Measurements from ENCODE around the gene NR2F6. TPM values are rescaled to one million over a fixed set of nuclear protein-coding genes. Genes with fewer than 3 reads are reported as not detected.
A peak's percentile ranks its signal among the peaks of the same experiment; 100 is the strongest.

NR2F6 gene
- total and polyA plus RNA-seq, 2 of the 4 experiments (the other 2 are of a cell fraction) = 8.4 to 20.5 TPM

DNA sequence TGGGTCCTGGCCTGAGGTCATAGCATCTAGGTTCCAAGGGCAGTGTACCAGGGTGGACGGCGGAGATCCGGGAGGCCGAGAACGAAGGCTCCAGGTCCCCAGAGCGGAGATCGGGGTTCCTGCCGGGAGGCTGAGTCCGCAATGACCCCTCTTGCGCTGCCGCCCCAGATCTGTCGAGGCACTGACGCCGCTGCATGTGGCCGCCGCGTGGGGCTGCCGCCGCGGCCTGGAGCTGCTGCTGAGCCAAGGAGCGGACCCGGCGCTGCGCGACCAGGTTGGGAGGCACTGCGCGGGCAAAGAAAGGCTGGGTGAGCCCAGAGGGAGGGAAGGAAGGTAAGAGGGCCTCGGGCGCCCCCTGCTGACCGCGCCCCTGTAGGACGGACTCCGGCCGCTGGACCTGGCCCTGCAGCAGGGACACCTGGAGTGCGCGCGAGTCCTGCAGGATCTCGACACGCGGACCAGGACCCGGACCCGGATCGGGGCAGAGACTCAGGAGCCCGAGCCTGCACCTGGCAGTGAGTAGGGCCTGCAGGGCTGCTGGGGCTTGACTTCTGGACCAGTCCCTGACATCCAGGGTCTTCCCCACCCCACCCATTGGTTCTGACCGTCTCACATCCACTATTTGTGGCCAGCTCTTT lies 36.9 kb upstream of the NR2F6 start:
- 6% methylated on average over 30 of the region's 45 CpGs; no CpG with 5 or more reads in 1 of the 2 experiments for WGBS, 2 experiments (ENCODE audit: extremely low coverage in 2 of 2, insufficient read length in 1 of 2)
- no peak overlapping the region for H2BK120ac ChIP-seq (ENCODE audit: low read depth, low read length)
- TF ChIP-seq POLR2A (IDR thresholded peaks at IDR 0.05; ENCODE audit: low read depth, low read length) = no peak
- TF ChIP-seq, protein P1, sequence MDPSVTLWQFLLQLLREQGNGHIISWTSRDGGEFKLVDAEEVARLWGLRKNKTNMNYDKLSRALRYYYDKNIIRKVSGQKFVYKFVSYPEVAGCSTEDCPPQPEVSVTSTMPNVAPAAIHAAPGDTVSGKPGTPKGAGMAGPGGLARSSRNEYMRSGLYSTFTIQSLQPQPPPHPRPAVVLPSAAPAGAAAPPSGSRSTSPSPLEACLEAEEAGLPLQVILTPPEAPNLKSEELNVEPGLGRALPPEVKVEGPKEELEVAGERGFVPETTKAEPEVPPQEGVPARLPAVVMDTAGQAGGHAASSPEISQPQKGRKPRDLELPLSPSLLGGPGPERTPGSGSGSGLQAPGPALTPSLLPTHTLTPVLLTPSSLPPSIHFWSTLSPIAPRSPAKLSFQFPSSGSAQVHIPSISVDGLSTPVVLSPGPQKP (IDR thresholded peaks at IDR 0.05; ENCODE audit: borderline replicate concordance, low read depth, low read length) = no peak
- TF ChIP-seq MAFK (IDR thresholded peaks at IDR 0.05; ENCODE audit: low read depth, low read length) = no peak
- TF ChIP-seq, protein P2, sequence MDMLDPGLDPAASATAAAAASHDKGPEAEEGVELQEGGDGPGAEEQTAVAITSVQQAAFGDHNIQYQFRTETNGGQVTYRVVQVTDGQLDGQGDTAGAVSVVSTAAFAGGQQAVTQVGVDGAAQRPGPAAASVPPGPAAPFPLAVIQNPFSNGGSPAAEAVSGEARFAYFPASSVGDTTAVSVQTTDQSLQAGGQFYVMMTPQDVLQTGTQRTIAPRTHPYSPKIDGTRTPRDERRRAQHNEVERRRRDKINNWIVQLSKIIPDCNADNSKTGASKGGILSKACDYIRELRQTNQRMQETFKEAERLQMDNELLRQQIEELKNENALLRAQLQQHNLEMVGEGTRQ (IDR thresholded peaks at IDR 0.05; ENCODE audit: low read depth, low read length) = no peak
- TF ChIP-seq, protein P3, sequence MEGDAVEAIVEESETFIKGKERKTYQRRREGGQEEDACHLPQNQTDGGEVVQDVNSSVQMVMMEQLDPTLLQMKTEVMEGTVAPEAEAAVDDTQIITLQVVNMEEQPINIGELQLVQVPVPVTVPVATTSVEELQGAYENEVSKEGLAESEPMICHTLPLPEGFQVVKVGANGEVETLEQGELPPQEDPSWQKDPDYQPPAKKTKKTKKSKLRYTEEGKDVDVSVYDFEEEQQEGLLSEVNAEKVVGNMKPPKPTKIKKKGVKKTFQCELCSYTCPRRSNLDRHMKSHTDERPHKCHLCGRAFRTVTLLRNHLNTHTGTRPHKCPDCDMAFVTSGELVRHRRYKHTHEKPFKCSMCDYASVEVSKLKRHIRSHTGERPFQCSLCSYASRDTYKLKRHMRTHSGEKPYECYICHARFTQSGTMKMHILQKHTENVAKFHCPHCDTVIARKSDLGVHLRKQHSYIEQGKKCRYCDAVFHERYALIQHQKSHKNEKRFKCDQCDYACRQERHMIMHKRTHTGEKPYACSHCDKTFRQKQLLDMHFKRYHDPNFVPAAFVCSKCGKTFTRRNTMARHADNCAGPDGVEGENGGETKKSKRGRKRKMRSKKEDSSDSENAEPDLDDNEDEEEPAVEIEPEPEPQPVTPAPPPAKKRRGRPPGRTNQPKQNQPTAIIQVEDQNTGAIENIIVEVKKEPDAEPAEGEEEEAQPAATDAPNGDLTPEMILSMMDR (conservative IDR thresholded peaks at IDR 0.05; ENCODE audit: low read depth, low read length) = peak; percentile 91
- no peak for TF ChIP-seq CEBPB (IDR thresholded peaks at IDR 0.05; ENCODE audit: low read depth, low read length)
- peak; percentile 70 for TF ChIP-seq SMC3 (IDR thresholded peaks at IDR 0.05; ENCODE audit: low read depth, low read length)
- TF ChIP-seq MAZ (IDR thresholded peaks at IDR 0.05; ENCODE audit: borderline replicate concordance, low read depth, low read length) = peak; percentile 66; the same call in 1 of the 2 replicates
- peak; percentile 89 for TF ChIP-seq RAD21 (IDR thresholded peaks at IDR 0.05; ENCODE audit: low read length)
- dilution Hi-C loops (cut with HindIII; ENCODE audit: low sequenced_read_pairs, unreplicated experiment) = no loop called here
- H3K56ac ChIP-seq (ENCODE audit: extremely low read depth, insufficient read depth, low read length) = no peak overlapping the region
- H2BK15ac ChIP-seq (ENCODE audit: low read depth, low read length) = no peak overlapping the region
- peak overlapping the region; percentile 62 for H2AK9ac ChIP-seq (replicated peaks; ENCODE audit: low read depth, low read length, poor library complexity)
- H3K36me3 ChIP-seq (ENCODE audit: control insufficient read depth, insufficient read depth, low read length) = peaks cover 6% of the 10 kb centered on the region
- BruUV-seq (replicated peaks) = no TSS peak
- H2AK5ac ChIP-seq (ENCODE audit: low read depth, low read length) = no peak overlapping the region
- peak overlapping the region in 1 of 2 experiments; percentile 6; a peak in 1 of 4 replicates for H4K8ac ChIP-seq (ENCODE audit: low read depth in 2 of 2, low read length in 2 of 2)
- no peaks in the 10 kb centered on the region for H3K9me3 ChIP-seq (ENCODE audit: control insufficient read depth, insufficient read depth, low read length)
- POLR2A ChIA-PET (ENCODE audit: unreplicated experiment) = no interaction called here
- H4K20me1 ChIP-seq (ENCODE audit: insufficient read depth, low read length) = no peaks in the 10 kb centered on the region
- no peaks in the 10 kb centered on the region for H3K9me1 ChIP-seq (ENCODE audit: insufficient read depth, low read length)
- no peaks in the 10 kb centered on the region for H3K27me3 ChIP-seq (ENCODE audit: control insufficient read depth, insufficient read depth, low read length)
- intact Hi-C loops (cut with micrococcal nuclease) = loop anchor here (1.0 to 10.0 kb wide), 4 partner anchors 77 to 508 kb away; no protein-coding TSS in a partner anchor
- no peak overlapping the region for H3K18ac ChIP-seq (ENCODE audit: low read depth, low read length)
- H3K27ac ChIP-seq (ENCODE audit: insufficient read depth, low read length) = no peak overlapping the region
- peak overlapping the region; percentile 79 for H2AFZ ChIP-seq (replicated peaks; ENCODE audit: low read length, poor library complexity)
- H4K5ac ChIP-seq (ENCODE audit: low read depth, low read length) = no peak overlapping the region
- H2BK20ac ChIP-seq (ENCODE audit: low read depth, low read length) = no peak overlapping the region
- CTCF ChIA-PET = interaction anchor here (1.2 kb wide), 1 partner anchor 48 kb away, joined by 3 read pairs; no protein-coding TSS in a partner anchor
- no peak overlapping the region for H4K91ac ChIP-seq (ENCODE audit: insufficient read depth, low read depth, low read length)
- H3K9ac ChIP-seq (ENCODE audit: low read depth, low read length) = no peak overlapping the region
- H3K79me1 ChIP-seq (ENCODE audit: low read depth in 1 of 2, low read length in 2 of 2) = no peaks in the 10 kb centered on the region
- peak overlapping the region; percentile 32 for H3K4me3 ChIP-seq (ENCODE audit: insufficient read depth, low read depth, low read length)
- 0 out of 2 replicates have a peak overlapping the region, but pooled peaks have one; percentile 40 for H3K14ac ChIP-seq (replicated peaks; ENCODE audit: low read depth, low read length)
- in situ Hi-C loops (cut with MboI; ENCODE audit: low sequenced_read_pairs) = loop anchor here (10.0 kb wide), 1 partner anchor 78 kb away; no protein-coding TSS in a partner anchor
- DNase-seq = peak; percentile 62
- no peak overlapping the region; the same call in 1 of the 2 replicates for H3K4ac ChIP-seq (ENCODE audit: low read depth, low read length)
- no peaks in the 10 kb centered on the region for H3K4me1 ChIP-seq (ENCODE audit: control insufficient read depth, insufficient read depth, low read length)
- peak; percentile 96 for ATAC-seq (ENCODE audit: low read depth)
- no peak overlapping the region for H3K23ac ChIP-seq (ENCODE audit: low read depth, low read length)
- peak overlapping the region; percentile 71 for H3K4me2 ChIP-seq (ENCODE audit: low read depth, low read length)
- no peak overlapping the region for H2BK5ac ChIP-seq (ENCODE audit: low read depth, low read length, poor library complexity, severe bottlenecking)

Data from IMR-90 (cell line).